ENCODE measurements around the gene HTR7. TPM values are rescaled to one million over a fixed set of nuclear protein-coding genes. Genes with fewer than 3 reads are reported as not detected.
"Not testable (repeated sequence)": the region's sequence is repeated elsewhere in the genome, so short reads cannot be mapped to it uniquely, and the experiment has no call there.

Gene HTR7
- polyA plus RNA-seq, 2 of the 4 experiments (the other 2 are of a cell fraction), result 0.04 to 0.05 TPM

DNA sequence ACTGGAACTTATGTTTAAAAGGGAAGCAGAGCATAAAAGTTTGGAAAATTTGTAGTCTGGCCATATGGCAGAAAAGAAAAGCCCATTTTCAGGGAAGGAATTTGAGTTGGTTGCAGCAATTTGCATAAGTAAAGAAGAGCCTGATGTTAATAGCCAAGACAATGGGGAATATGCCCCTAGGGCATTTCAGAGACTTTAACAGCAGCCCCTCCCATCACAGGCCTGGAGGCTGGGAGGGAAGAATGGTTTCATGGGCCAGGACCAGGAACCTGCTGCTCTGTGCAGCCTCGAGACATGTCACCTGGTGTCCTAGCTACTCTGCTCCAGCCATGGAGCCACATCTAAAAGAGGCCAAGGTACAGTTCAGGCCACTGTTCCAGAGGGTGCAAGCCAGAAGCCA is 35.3 kb downstream of the HTR7 start:
- TF ChIP-seq, protein P1, sequence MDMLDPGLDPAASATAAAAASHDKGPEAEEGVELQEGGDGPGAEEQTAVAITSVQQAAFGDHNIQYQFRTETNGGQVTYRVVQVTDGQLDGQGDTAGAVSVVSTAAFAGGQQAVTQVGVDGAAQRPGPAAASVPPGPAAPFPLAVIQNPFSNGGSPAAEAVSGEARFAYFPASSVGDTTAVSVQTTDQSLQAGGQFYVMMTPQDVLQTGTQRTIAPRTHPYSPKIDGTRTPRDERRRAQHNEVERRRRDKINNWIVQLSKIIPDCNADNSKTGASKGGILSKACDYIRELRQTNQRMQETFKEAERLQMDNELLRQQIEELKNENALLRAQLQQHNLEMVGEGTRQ (IDR thresholded peaks at IDR 0.05), result no peak
- no peak for TF ChIP-seq JUNB (IDR thresholded peaks at IDR 0.05)
- no peak for TF ChIP-seq CBX8 (IDR thresholded peaks at IDR 0.05)
- TF ChIP-seq HOXA7 (CRISPR knock-in tag; IDR thresholded peaks at IDR 0.05), result no peak
- TF ChIP-seq TP53 (CRISPR knock-in tag; IDR thresholded peaks at IDR 0.05), result no peak
- TF ChIP-seq KDM5A (IDR thresholded peaks at IDR 0.05), result no peak
- TF ChIP-seq ZC3H11A (IDR thresholded peaks at IDR 0.05), result no peak
- H3K4me3 ChIP-seq, result no peak overlapping the region
- DNase-seq (ENCODE audit: low read depth in 1 of 2, low spot score in 1 of 2), result no peak
- H3K4me1 ChIP-seq, result no peaks in the 10 kb centered on the region
- ATAC-seq, result no peak
- H3K9me3 ChIP-seq, result peaks cover 2% of the 10 kb centered on the region; the same call in 1 of the 3 replicates
- no peak overlapping the region for H3K4me2 ChIP-seq
- no peak overlapping the region for H3K27ac ChIP-seq
- CTCF ChIA-PET, result no interaction called here
- POLR2A ChIA-PET, result no interaction called here
- no peak for FAIRE-seq
- 0% methylated on average over 1 of the region's 1 CpG for WGBS (ENCODE audit: missing lambda C conversion rate)

DNA sequence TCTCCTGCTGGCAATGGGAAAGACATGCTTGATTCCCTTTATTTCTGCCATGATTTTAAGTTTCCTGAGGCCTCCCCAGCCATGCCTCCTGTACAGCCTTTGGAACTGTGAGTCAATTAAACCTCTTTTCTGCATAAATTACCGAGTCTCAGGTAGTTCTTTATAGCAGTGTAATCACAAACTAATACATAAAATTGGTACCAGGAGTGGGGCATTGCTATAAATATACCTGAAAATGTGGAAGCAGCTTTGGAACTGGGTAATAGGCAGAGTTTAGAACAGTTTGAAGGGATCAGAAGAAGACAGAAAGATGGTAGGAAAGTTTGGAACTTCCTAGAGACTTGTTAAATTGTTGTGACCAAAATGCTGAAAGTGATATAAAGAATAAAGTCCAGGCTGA is 36.0 kb downstream of the HTR7 start:
- FAIRE-seq; CTCF ChIA-PET; H3K9me3 ChIP-seq; H3K27ac ChIP-seq; H3K4me3 ChIP-seq; POLR2A ChIA-PET; ATAC-seq; DNase-seq (ENCODE audit: low read depth in 1 of 2, low spot score in 1 of 2); H3K4me2 ChIP-seq; H3K4me1 ChIP-seq: not testable (repeated sequence)
- 4% methylated on average over 1 of the region's 1 CpG for WGBS (ENCODE audit: missing lambda C conversion rate)

DNA sequence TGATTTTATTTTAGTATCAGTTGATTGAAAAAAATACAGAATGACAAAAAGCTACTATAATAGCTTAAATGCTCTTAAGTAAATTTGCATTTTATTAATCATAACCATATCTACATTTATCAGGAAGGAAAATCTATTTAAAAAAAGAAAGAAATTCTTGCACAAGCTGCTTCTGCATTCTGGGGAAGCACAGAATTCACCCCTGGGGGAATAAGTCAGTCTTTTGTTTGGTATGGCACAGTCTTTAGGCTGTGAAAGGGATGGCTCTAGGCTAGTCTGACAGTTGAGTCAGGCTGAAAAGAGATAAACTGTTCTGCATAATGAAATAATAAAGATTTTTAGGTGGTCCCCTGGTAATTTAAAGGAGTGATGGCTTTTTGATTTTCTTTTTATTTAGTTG is 37.9 kb downstream of the HTR7 start:
- no peak overlapping the region for H3K27ac ChIP-seq
- ChIA-PET CTCF (no interaction called here), POLR2A (no interaction called here)
- no peak for ATAC-seq
- no peak for FAIRE-seq
- DNase-seq (ENCODE audit: low read depth in 1 of 2, low spot score in 1 of 2), result no peak
- no peaks in the 10 kb centered on the region for H3K9me3 ChIP-seq
- H3K4me1 ChIP-seq, result no peaks in the 10 kb centered on the region
- TF ChIP-seq EHF (CRISPR knock-in tag; IDR thresholded peaks at IDR 0.05) (no peak), HMGXB4 (CRISPR knock-in tag; IDR thresholded peaks at IDR 0.05; ENCODE audit: borderline replicate concordance) (no peak), HOXA7 (CRISPR knock-in tag; IDR thresholded peaks at IDR 0.05) (no peak), KDM1A (IDR thresholded peaks at IDR 0.05; ENCODE audit: low read depth) (no peak), CHD4 (IDR thresholded peaks at IDR 0.05; ENCODE audit: borderline replicate concordance) (no peak), SMC3 (IDR thresholded peaks at IDR 0.05) (no peak)
- no peak overlapping the region for H3K4me2 ChIP-seq
- no peak overlapping the region for H3K4me3 ChIP-seq

DNA sequence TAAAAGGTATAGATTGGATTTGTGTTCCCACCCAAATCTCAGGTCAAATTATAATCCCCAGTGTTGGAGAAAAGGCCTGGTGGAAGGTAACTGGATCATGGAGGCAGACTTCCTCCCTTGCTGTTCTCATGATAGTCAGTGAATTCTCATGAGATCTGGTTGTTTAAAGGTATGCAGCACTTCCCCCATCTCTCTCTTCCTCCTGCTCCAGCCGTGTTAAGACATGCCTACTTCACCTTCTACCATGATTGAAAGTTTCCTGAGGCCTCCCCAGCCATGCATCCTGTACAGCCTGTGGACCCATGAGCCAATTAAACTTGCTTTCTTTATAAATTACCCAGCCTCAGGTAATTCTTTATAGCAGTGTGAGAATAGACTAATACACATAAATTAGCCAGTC is 39.1 kb downstream of the HTR7 start:
- 0% methylated on average over 1 of the region's 1 CpG for WGBS (ENCODE audit: missing lambda C conversion rate)
- FAIRE-seq, result no peak
- ChIA-PET CTCF (interaction anchor here (0.9 kb wide), 1 partner anchor 32 kb away, joined by 3 read pairs; no protein-coding TSS in a partner anchor), POLR2A (no interaction called here)
- no peak for DNase-seq (ENCODE audit: low read depth in 1 of 2, low spot score in 1 of 2)
- Histone ChIP-seq H3K4me2 (no peak overlapping the region), H3K4me3 (no peak overlapping the region), H3K27ac (no peak overlapping the region), H3K9me3 (no peaks in the 10 kb centered on the region), H3K4me1 (no peaks in the 10 kb centered on the region)
- TF ChIP-seq RNF2 (IDR thresholded peaks at IDR 0.05; ENCODE audit: borderline replicate concordance, low read depth) (no peak), ESRRA (IDR thresholded peaks at IDR 0.05; ENCODE audit: borderline replicate concordance, low read length) (no peak), MAX (IDR thresholded peaks at IDR 0.05) (no peak), CBX8 (IDR thresholded peaks at IDR 0.05) (no peak), BHLHE40 (IDR thresholded peaks at IDR 0.05; ENCODE audit: low read depth, low read length) (no peak), HOXB13 (CRISPR knock-in tag; IDR thresholded peaks at IDR 0.05; ENCODE audit: low read depth) (no peak), HES2 (IDR thresholded peaks at IDR 0.05) (no peak), TFCP2L1 (CRISPR knock-in tag; IDR thresholded peaks at IDR 0.05) (no peak)
- TF ChIP-seq, protein P2, sequence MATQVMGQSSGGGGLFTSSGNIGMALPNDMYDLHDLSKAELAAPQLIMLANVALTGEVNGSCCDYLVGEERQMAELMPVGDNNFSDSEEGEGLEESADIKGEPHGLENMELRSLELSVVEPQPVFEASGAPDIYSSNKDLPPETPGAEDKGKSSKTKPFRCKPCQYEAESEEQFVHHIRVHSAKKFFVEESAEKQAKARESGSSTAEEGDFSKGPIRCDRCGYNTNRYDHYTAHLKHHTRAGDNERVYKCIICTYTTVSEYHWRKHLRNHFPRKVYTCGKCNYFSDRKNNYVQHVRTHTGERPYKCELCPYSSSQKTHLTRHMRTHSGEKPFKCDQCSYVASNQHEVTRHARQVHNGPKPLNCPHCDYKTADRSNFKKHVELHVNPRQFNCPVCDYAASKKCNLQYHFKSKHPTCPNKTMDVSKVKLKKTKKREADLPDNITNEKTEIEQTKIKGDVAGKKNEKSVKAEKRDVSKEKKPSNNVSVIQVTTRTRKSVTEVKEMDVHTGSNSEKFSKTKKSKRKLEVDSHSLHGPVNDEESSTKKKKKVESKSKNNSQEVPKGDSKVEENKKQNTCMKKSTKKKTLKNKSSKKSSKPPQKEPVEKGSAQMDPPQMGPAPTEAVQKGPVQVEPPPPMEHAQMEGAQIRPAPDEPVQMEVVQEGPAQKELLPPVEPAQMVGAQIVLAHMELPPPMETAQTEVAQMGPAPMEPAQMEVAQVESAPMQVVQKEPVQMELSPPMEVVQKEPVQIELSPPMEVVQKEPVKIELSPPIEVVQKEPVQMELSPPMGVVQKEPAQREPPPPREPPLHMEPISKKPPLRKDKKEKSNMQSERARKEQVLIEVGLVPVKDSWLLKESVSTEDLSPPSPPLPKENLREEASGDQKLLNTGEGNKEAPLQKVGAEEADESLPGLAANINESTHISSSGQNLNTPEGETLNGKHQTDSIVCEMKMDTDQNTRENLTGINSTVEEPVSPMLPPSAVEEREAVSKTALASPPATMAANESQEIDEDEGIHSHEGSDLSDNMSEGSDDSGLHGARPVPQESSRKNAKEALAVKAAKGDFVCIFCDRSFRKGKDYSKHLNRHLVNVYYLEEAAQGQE (IDR thresholded peaks at IDR 0.05), result no peak
- TF ChIP-seq, protein P3, sequence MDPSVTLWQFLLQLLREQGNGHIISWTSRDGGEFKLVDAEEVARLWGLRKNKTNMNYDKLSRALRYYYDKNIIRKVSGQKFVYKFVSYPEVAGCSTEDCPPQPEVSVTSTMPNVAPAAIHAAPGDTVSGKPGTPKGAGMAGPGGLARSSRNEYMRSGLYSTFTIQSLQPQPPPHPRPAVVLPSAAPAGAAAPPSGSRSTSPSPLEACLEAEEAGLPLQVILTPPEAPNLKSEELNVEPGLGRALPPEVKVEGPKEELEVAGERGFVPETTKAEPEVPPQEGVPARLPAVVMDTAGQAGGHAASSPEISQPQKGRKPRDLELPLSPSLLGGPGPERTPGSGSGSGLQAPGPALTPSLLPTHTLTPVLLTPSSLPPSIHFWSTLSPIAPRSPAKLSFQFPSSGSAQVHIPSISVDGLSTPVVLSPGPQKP (IDR thresholded peaks at IDR 0.05; ENCODE audit: low read depth, low read length), result no peak
- ATAC-seq, result no peak

Measured in A549 (cell line).